ENCODE data around the gene VAMP4. TPM values are rescaled to one million over a fixed set of nuclear protein-coding genes. Genes with fewer than 3 reads are reported as not detected.

The VAMP4 gene
- total and polyA plus RNA-seq, 11 donors = 3.8 to 11.3 (median 7.1) TPM

GRCh38 chr1:171787686-171788480 is 46.0 kb upstream of the VAMP4 start:
- peaks cover 0 to 96% (median 88%) of the 10 kb centered on the region in 9 donors for H3K36me3 ChIP-seq
- WGBS, 4 donors = 95 to 97% (median 95%) methylated on average over 15 of the region's 15 CpGs
- intact Hi-C loops (cut with DNase I) = loop anchor here in 1 of 10 donors (10.0 kb wide), 1 partner anchor 143 kb away; no protein-coding TSS in a partner anchor
- no peaks in the 10 kb centered on the region for H3K9me3 ChIP-seq
- H3K4me3 ChIP-seq = no peak overlapping the region
- H3K27me3 ChIP-seq = no peaks in the 10 kb centered on the region
- peaks cover 0 to 20% (median 11%) of the 10 kb centered on the region in 12 donors for H3K4me1 ChIP-seq
- DNase-seq (no peak), ATAC-seq (no peak)
- no peak overlapping the region for H3K27ac ChIP-seq
- no peak for TF ChIP-seq CTCF (IDR thresholded peaks at IDR 0.05)
- TF ChIP-seq POLR2A (IDR thresholded peaks at IDR 0.05) = no peak

DNA sequence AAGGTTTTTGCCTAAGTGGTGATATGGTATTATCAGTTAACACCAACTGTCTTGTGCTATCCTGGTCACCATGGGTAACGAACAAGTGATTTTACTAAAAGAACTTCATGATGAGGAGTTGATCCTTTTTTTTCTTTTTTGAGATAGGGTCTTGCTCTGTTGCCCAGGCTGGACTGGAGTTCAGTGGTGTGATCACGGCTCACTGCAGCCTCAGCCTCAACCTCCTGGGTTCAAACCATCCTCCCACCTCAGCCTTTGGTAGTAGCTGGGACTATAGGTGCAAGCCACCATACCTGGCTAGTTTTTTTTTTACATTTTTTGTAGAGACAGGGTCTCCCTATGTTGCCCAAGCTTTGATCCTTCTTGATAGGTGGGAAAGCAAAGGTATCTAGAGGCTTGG is 44.7 kb upstream of the VAMP4 start:
- H3K4me1 ChIP-seq = peaks cover 0 to 29% (median 19%) of the 10 kb centered on the region in 12 donors
- no peak for TF ChIP-seq CTCF (IDR thresholded peaks at IDR 0.05)
- TF ChIP-seq POLR2A (IDR thresholded peaks at IDR 0.05) = no peak
- no peak overlapping the region for H3K27ac ChIP-seq
- no peak for DNase-seq
- H3K36me3 ChIP-seq = peaks cover 0 to 82% (median 74%) of the 10 kb centered on the region in 9 donors
- no peaks in the 10 kb centered on the region for H3K9me3 ChIP-seq
- H3K4me3 ChIP-seq = no peak overlapping the region
- no peak for ATAC-seq
- intact Hi-C loops (cut with DNase I) = loop anchor here in 1 of 10 donors (10.0 kb wide), 1 partner anchor 142 kb away; no protein-coding TSS in a partner anchor
- WGBS, 4 donors = 93 to 100% (median 95%) methylated on average over 2 of the region's 2 CpGs
- H3K27me3 ChIP-seq = no peaks in the 10 kb centered on the region

GRCh38 chr1:171785766-171786165 is 43.9 kb upstream of the VAMP4 start:
- no peak for TF ChIP-seq CTCF (IDR thresholded peaks at IDR 0.05)
- no peak for TF ChIP-seq POLR2A (IDR thresholded peaks at IDR 0.05)
- no peaks in the 10 kb centered on the region for H3K9me3 ChIP-seq
- no peak overlapping the region for H3K27ac ChIP-seq
- ATAC-seq (no peak), DNase-seq (no peak)
- H3K4me3 ChIP-seq = no peak overlapping the region
- H3K36me3 ChIP-seq = peaks cover 0 to 74% (median 67%) of the 10 kb centered on the region in 9 donors
- 73 to 87% (median 81%) methylated on average over 6 to 9 of the region's 9 CpGs for WGBS, 4 donors
- H3K4me1 ChIP-seq = peaks cover 0 to 30% (median 19%) of the 10 kb centered on the region in 12 donors
- H3K27me3 ChIP-seq = no peaks in the 10 kb centered on the region
- intact Hi-C loops (cut with DNase I) = loop anchor here in 1 of 10 donors (10.0 kb wide), 1 partner anchor 141 kb away; no protein-coding TSS in a partner anchor

DNA sequence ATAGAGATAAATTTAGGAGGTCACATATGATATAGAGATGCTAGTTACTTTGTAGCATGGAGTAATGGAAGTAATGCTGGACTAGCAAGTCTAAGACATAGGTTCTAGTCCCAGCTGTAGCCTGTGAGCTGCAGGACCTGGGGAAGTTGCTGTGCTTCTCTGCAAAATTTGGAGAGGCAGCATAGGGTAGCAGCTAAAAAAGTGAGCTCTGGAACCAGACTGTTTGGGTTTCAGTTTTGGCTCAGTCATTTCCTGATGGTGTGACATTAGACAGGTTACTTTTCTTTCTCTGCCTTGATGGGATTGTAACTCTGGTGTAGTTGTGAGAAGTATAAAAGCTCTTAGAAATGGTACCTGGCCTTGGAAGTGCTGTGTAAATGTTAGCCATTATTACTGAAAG is 42.9 kb upstream of the VAMP4 start:
- TF ChIP-seq POLR2A (IDR thresholded peaks at IDR 0.05) (no peak), CTCF (IDR thresholded peaks at IDR 0.05) (no peak)
- Histone ChIP-seq H3K4me1 (peaks cover 0 to 33% (median 19%) of the 10 kb centered on the region in 12 donors), H3K9me3 (no peaks in the 10 kb centered on the region), H3K36me3 (peaks cover 0 to 65% (median 57%) of the 10 kb centered on the region in 9 donors), H3K27ac (no peak overlapping the region), H3K27me3 (no peaks in the 10 kb centered on the region), H3K4me3 (no peak overlapping the region)
- intact Hi-C loops (cut with DNase I) = loop anchor here in 6 of 10 donors (5.0 to 10.0 kb wide), 5 partner anchors 42 to 142 kb away; partner anchors contain the start of genes VAMP4 (in 2 of the 6) and MYOC (in 1 of the 6)
- DNase-seq = no peak
- no peak for ATAC-seq

Data from heart left ventricle (tissue), 16 donors.